Calu3 (cell line): ENCODE measurements around the gene ASB7. TPM values are rescaled to one million over a fixed set of nuclear protein-coding genes. Genes with fewer than 3 reads are reported as not detected.

ENCODE experiments used
- BruUV-seq: library from RNA; stranded (reverse); fragments of 400-500 nt; replicated peaks from 2 replicates; lab custom pipeline; 2021; lab: Mats Ljungman, UMichigan
- CTCF ChIA-PET: fragments of 300-600 bp; sonication (Branson Sonifier 250); formaldehyde crosslinking; loops from one replicate; lab custom pipeline; 2022; ENCODE audit warnings: antibody characterized with exemption; lab: Charles Lee
- DNase-seq: peaks from one replicate; pipeline ENCODE4 v3.0.0; 2022
- H3K27ac Mint-ChIP-seq: one replicate; pipeline ENCODE4 v1.8.0; 2022; ENCODE audit warnings: mixed read lengths; ENCODE audit not compliant: unreplicated experiment
- H3K27me3 Mint-ChIP-seq: one replicate; pipeline ENCODE4 v1.8.0; 2022; ENCODE audit warnings: mixed read lengths; ENCODE audit not compliant: unreplicated experiment
- H3K36me3 Mint-ChIP-seq: one replicate; pipeline ENCODE4 v1.8.0; 2022; ENCODE audit warnings: mild to moderate bottlenecking, moderate library complexity, mixed read lengths; ENCODE audit not compliant: insufficient read depth, unreplicated experiment
- H3K4me1 Mint-ChIP-seq: one replicate; pipeline ENCODE4 v1.8.0; 2022; ENCODE audit warnings: mild to moderate bottlenecking, low read depth, mixed read lengths; ENCODE audit not compliant: unreplicated experiment
- H3K4me3 Mint-ChIP-seq: one replicate; pipeline ENCODE4 v1.8.0; 2022; ENCODE audit warnings: mild to moderate bottlenecking, low read depth, moderate library complexity, mixed read lengths; ENCODE audit not compliant: unreplicated experiment
- H3K9me3 Mint-ChIP-seq: one replicate; pipeline ENCODE4 v1.8.0; 2022; ENCODE audit warnings: low read depth, mixed read lengths; ENCODE audit not compliant: unreplicated experiment
- CTCF ChIP-seq: fragments of 200-600 bp; IDR thresholded peaks from one replicate; pipeline ENCODE4 v1.8.0; 2022; ENCODE audit warnings: antibody characterized with exemption; ENCODE audit not compliant: unreplicated experiment
- intact Hi-C: fragments of 100-400 bp; cut with micrococcal nuclease; formaldehyde crosslinking; loops from one replicate; pipeline ENCODE4 v1.10.0; 2022; ENCODE audit not compliant: unreplicated experiment
- total RNA-seq: library from RNA; stranded (reverse); gene quantifications from 2 replicates; pipeline ENCODE4 v1.2.3, GENCODE V29; 2022

The ASB7 gene
- total RNA-seq, 1 experiment from 2014 or later, result 19.4 TPM

GRCh38 chr15:100628746-100629145, 26.4 kb downstream of the ASB7 start:
- DNase-seq, result no peak
- TF ChIP-seq CTCF, result no peak
- Mint-ChIP-seq H3K27me3 (no peaks in the 10 kb centered on the region), H3K36me3 (peaks cover 24% of the 10 kb centered on the region), H3K4me1 (peaks cover 19% of the 10 kb centered on the region), H3K4me3 (no peak overlapping the region), H3K9me3 (no peaks in the 10 kb centered on the region), H3K27ac (no peak overlapping the region)
- intact Hi-C loops, result loop anchor here (1.0 to 5.0 kb wide), 3 partner anchors 245 to 629 kb away; partner anchors contain the start of gene LRRK1
- CTCF ChIA-PET, result no interaction called here
- BruUV-seq, result no TSS peak

GRCh38 chr15:100631831-100632230, 29.4 kb downstream of the ASB7 start:
- H3K27ac Mint-ChIP-seq, result no peak overlapping the region
- no peaks in the 10 kb centered on the region for H3K27me3 Mint-ChIP-seq
- no peak for DNase-seq
- no TSS peak for BruUV-seq
- CTCF ChIA-PET, result interaction anchor here (0.9 kb wide), 1 partner anchor 82 kb away, joined by 3 read pairs; no protein-coding TSS in a partner anchor
- TF ChIP-seq CTCF, result no peak
- peaks cover 24% of the 10 kb centered on the region for H3K36me3 Mint-ChIP-seq
- H3K4me3 Mint-ChIP-seq, result no peak overlapping the region
- intact Hi-C loops, result no loop called here
- H3K9me3 Mint-ChIP-seq, result no peaks in the 10 kb centered on the region
- H3K4me1 Mint-ChIP-seq, result peaks cover 40% of the 10 kb centered on the region

- intact Hi-C loops, result no loop called here
- no TSS peak for BruUV-seq
- H3K36me3 Mint-ChIP-seq, result peaks cover 24% of the 10 kb centered on the region
- DNase-seq, result no peak
- no peak overlapping the region for H3K27ac Mint-ChIP-seq
- H3K4me1 Mint-ChIP-seq, result peaks cover 30% of the 10 kb centered on the region
- no peak for TF ChIP-seq CTCF
- no peak overlapping the region for H3K4me3 Mint-ChIP-seq
- no peaks in the 10 kb centered on the region for H3K9me3 Mint-ChIP-seq
- no peaks in the 10 kb centered on the region for H3K27me3 Mint-ChIP-seq
- CTCF ChIA-PET, result no interaction called here
Measured at GRCh38 chr15:100633763-100634075, 31.3 kb downstream of the ASB7 start.

GRCh38 chr15:100635406-100636071, 33.1 kb downstream of the ASB7 start:
- Mint-ChIP-seq H3K27ac (peak overlapping the region; percentile 8), H3K4me1 (peaks cover 30% of the 10 kb centered on the region)

More at GRCh38 chr15:100635406-100636071, 33.1 kb downstream of the ASB7 start:
- no TSS peak for BruUV-seq
- H3K27me3 Mint-ChIP-seq, result no peaks in the 10 kb centered on the region
- DNase-seq, result no peak
- H3K4me3 Mint-ChIP-seq, result no peak overlapping the region
- no peaks in the 10 kb centered on the region for H3K9me3 Mint-ChIP-seq
- intact Hi-C loops, result no loop called here
- CTCF ChIA-PET, result interaction anchor here (1.1 kb wide), 1 partner anchor 372 kb away, joined by 4 read pairs; no protein-coding TSS in a partner anchor
- TF ChIP-seq CTCF, result no peak
- peaks cover 12% of the 10 kb centered on the region for H3K36me3 Mint-ChIP-seq
